ENCODE measurements around the gene HELZ2.

- TF ChIP-seq, protein P1, sequence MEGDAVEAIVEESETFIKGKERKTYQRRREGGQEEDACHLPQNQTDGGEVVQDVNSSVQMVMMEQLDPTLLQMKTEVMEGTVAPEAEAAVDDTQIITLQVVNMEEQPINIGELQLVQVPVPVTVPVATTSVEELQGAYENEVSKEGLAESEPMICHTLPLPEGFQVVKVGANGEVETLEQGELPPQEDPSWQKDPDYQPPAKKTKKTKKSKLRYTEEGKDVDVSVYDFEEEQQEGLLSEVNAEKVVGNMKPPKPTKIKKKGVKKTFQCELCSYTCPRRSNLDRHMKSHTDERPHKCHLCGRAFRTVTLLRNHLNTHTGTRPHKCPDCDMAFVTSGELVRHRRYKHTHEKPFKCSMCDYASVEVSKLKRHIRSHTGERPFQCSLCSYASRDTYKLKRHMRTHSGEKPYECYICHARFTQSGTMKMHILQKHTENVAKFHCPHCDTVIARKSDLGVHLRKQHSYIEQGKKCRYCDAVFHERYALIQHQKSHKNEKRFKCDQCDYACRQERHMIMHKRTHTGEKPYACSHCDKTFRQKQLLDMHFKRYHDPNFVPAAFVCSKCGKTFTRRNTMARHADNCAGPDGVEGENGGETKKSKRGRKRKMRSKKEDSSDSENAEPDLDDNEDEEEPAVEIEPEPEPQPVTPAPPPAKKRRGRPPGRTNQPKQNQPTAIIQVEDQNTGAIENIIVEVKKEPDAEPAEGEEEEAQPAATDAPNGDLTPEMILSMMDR (IDR thresholded peaks at IDR 0.05): no peak
- no peak for TF ChIP-seq POLR2A (IDR thresholded peaks at IDR 0.05)
Observed at GRCh38 chr20:63582382-63583063, 8.5 kb upstream of the HELZ2 start.
